Parathyroid adenoma (tissue), 2 donors: ENCODE results near the gene CRYBB3.

Source experiments
- H2AFZ ChIP-seq: fragments of 300-600 bp; sonication (generic); one replicate; pipeline ENCODE4 v1.7.0; 2017; ENCODE audit warnings: antibody characterized with exemption, mild to moderate bottlenecking
- H3K27ac ChIP-seq: fragments of 300-600 bp; sonication (generic); one replicate; pipeline ENCODE4 v1.7.0; 2017
- H3K27me3 ChIP-seq: fragments of 300-600 bp; sonication (generic); one replicate; pipeline ENCODE4 v1.7.0; 2017; ENCODE audit warnings: low read length; ENCODE audit not compliant: control insufficient read depth, insufficient read depth
- H3K36me3 ChIP-seq: fragments of 300-600 bp; sonication (generic); one replicate; pipeline ENCODE4 v1.7.0; 2017; ENCODE audit warnings: low read length; ENCODE audit not compliant: control insufficient read depth, insufficient read depth
- H3K4me1 ChIP-seq: fragments of 300-600 bp; sonication (generic); one replicate; pipeline ENCODE4 v1.7.0; 2017; ENCODE audit warnings: control low read depth
- H3K4me2 ChIP-seq: fragments of 300-600 bp; sonication (generic); one replicate; pipeline ENCODE4 v1.7.0; 2017; ENCODE audit warnings: low read length
- H3K4me3 ChIP-seq: fragments of 300-600 bp; sonication (generic); one replicate; pipeline ENCODE4 v1.7.0; 2017; ENCODE audit warnings: low read depth, low read length
- H3K79me2 ChIP-seq: fragments of 300-600 bp; sonication (generic); one replicate; pipeline ENCODE4 v1.7.0; 2017; ENCODE audit warnings: control low read depth
- H3K9ac ChIP-seq: fragments of 300-600 bp; sonication (generic); one replicate; pipeline ENCODE4 v1.7.0; 2017; ENCODE audit warnings: mild to moderate bottlenecking
- H3K9me3 ChIP-seq: fragments of 300-600 bp; sonication (generic); one replicate; pipeline ENCODE4 v1.7.0; 2017; ENCODE audit warnings: low read length; ENCODE audit not compliant: control insufficient read depth
- CTCF ChIP-seq: fragments of 300-600 bp; sonication (generic); IDR thresholded peaks from one replicate; pipeline ENCODE4 v1.7.0; 2017; ENCODE audit warnings: antibody characterized with exemption, mild to moderate bottlenecking
- donor health status: primary hyperparathyroidism.

CRYBB3 gene

GRCh38 chr22:25162561-25162960 is 37.1 kb upstream of the CRYBB3 start:
- Histone ChIP-seq H3K79me2 (peaks cover 3% of the 10 kb centered on the region), H3K4me3 (no peak overlapping the region), H3K27me3 (no peaks in the 10 kb centered on the region), H3K9me3 (no peaks in the 10 kb centered on the region), H3K4me1 (no peaks in the 10 kb centered on the region), H3K9ac (no peak overlapping the region), H3K27ac (no peak overlapping the region), H2AFZ (no peak overlapping the region), H3K4me2 (no peak overlapping the region), H3K36me3 (no peaks in the 10 kb centered on the region)
- TF ChIP-seq CTCF = no peak

GRCh38 chr22:25165785-25166184 is 33.9 kb upstream of the CRYBB3 start:
- no peaks in the 10 kb centered on the region for H3K36me3 ChIP-seq

GRCh38 chr22:25166266-25167040 is 33.2 kb upstream of the CRYBB3 start:
- Histone ChIP-seq H3K27me3 (no peaks in the 10 kb centered on the region), H3K36me3 (no peaks in the 10 kb centered on the region), H3K4me2 (no peak overlapping the region), H3K9ac (no peak overlapping the region), H3K79me2 (peaks cover 3% of the 10 kb centered on the region), H2AFZ (no peak overlapping the region), H3K4me1 (no peaks in the 10 kb centered on the region), H3K9me3 (no peaks in the 10 kb centered on the region), H3K27ac (no peak overlapping the region), H3K4me3 (no peak overlapping the region)
- TF ChIP-seq CTCF = no peak

More at GRCh38 chr22:25165785-25166184, 33.9 kb upstream of the CRYBB3 start:
- no peak overlapping the region for H2AFZ ChIP-seq
- H3K9ac ChIP-seq = no peak overlapping the region
- no peak overlapping the region for H3K27ac ChIP-seq
- H3K4me2 ChIP-seq = no peak overlapping the region
- H3K4me1 ChIP-seq = no peaks in the 10 kb centered on the region
- no peak for TF ChIP-seq CTCF
- H3K4me3 ChIP-seq = no peak overlapping the region
- H3K27me3 ChIP-seq = no peaks in the 10 kb centered on the region
- peaks cover 3% of the 10 kb centered on the region for H3K79me2 ChIP-seq
- H3K9me3 ChIP-seq = no peaks in the 10 kb centered on the region

- no peak overlapping the region for H3K4me2 ChIP-seq
- TF ChIP-seq CTCF = no peak
- no peaks in the 10 kb centered on the region for H3K9me3 ChIP-seq
- H3K27ac ChIP-seq = no peak overlapping the region
- no peak overlapping the region for H3K4me3 ChIP-seq
- no peaks in the 10 kb centered on the region for H3K4me1 ChIP-seq
- no peaks in the 10 kb centered on the region for H3K36me3 ChIP-seq
- peaks cover 3% of the 10 kb centered on the region for H3K79me2 ChIP-seq
- H2AFZ ChIP-seq = no peak overlapping the region
- H3K9ac ChIP-seq = no peak overlapping the region
- no peaks in the 10 kb centered on the region for H3K27me3 ChIP-seq
Observed at GRCh38 chr22:25167082-25167481, 32.6 kb upstream of the CRYBB3 start.
